Epithelial cell of alveolus of lung (primary cell): ENCODE measurements around the gene AREL1. TPM values are rescaled to one million over a fixed set of nuclear protein-coding genes. Genes with fewer than 3 reads are reported as not detected.

Experiments
- total RNA-seq: library from RNA; depleted of rRNA; stranded (reverse); fragments of >200 nt; gene quantifications from 2 replicates; pipeline ENCODE4 v1.2.1, GENCODE V29; 2015

Gene AREL1, protein sequence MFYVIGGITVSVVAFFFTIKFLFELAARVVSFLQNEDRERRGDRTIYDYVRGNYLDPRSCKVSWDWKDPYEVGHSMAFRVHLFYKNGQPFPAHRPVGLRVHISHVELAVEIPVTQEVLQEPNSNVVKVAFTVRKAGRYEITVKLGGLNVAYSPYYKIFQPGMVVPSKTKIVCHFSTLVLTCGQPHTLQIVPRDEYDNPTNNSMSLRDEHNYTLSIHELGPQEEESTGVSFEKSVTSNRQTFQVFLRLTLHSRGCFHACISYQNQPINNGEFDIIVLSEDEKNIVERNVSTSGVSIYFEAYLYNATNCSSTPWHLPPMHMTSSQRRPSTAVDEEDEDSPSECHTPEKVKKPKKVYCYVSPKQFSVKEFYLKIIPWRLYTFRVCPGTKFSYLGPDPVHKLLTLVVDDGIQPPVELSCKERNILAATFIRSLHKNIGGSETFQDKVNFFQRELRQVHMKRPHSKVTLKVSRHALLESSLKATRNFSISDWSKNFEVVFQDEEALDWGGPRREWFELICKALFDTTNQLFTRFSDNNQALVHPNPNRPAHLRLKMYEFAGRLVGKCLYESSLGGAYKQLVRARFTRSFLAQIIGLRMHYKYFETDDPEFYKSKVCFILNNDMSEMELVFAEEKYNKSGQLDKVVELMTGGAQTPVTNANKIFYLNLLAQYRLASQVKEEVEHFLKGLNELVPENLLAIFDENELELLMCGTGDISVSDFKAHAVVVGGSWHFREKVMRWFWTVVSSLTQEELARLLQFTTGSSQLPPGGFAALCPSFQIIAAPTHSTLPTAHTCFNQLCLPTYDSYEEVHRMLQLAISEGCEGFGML
- total RNA-seq: 27.7 and 38.0 TPM in 2 replicates

DNA sequence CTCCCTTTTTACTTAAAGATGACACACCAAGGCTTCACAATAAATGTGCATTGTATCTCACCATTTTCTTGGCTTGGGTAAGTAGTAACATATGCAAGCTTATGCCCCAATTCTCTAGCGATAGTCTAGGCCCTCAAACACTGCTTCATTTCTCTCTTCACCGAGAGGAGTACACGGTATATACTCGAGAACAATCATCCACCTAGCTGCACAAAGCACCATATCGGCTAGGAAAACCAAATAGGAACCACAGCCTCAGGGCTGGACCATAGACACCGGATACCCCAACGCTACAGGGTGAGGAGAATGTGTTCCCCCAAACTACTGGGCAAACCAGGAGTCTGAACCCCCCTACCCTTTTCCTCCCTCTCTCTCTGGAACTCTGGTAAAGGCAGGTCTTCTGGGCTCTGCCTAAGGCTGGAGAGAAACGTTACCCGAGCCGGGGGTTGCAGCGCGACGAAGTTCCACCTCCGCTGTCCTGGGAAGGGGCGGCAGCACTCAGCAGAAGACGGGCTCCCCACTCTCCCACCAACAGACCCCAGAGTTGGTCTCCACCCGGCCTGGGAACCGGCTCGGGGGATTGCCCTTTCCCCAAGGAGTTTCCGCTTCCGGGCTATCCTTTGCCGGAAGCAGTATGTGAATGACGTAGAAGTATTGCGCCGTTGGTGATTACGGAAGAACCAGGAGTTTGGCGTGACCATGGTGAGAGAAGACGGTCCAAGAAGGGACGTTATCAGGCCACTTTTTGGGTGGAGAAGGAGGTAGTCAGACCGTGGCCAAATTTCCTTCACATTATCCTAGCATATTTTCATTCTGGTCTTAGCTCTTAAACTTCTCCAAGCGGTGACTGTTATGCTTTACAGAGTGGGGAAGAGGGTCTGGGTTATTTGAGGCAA is at the start of gene AREL1, which contains the start of gene FCF1:
AREL1 (minus strand) TSS at position 582 of the 896 bp plus-strand sequence. CDS start 27,465 bp downstream, outside the sequence.
FCF1 (plus strand) TSS at position 646 of the 896 bp plus-strand sequence; CDS start at position 700, 54 bp downstream.

DNA sequence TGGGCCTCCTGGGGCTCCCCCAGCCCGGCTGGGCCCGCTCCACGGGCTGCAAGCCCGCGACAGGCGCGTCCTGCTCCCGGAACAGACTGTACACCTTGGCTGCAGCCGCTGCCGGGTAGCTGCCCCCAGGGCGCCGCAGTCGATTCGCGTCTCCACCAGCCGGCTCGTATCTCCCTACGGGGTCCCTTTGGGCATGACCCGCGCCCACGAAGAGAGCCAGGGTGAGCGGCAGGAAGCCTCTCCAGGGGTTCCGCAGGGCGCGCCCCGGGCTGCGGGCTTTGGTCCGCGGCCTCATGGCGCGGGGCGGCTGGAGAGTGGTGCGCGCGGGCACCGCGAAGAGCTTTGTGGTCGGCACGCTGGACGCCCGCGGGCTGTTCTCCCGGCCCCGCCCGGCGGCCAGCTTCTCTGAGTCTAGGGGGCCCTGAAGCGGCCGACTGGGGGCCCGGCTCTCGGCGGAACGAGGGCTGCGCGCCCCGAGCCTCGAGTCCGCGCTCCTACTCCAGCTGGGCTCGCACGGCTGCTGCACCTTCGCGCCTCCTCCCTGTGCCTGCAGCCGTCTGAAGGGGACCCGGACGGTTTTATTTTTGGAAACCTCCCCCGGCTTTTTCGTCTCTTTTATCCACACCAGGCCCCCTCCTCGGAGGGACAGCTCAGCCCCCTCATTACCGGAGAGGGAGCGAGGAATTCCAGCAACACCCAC is 101.1 kb downstream of the AREL1 start, which contains the start of gene LTBP2:
LTBP2 (minus strand) TSS at position 588 of the 700 bp plus-strand sequence; CDS start at position 295, 293 bp downstream.

Other genes with a start within 250 kb of the AREL1 start
- 435 and 461 TPM in 2 replicates for gene NPC2, start 219.8 kb downstream of the AREL1 start, total RNA-seq
- 24.2 and 28.0 TPM in 2 replicates for gene ISCA2, start 219.3 kb downstream of the AREL1 start, total RNA-seq
- gene LTBP2, start 100.8 kb downstream of the AREL1 start, total RNA-seq: 52.7 and 110 TPM in 2 replicates
- 26.4 and 31.5 TPM in 2 replicates for gene FCF1, start 64 bp upstream of the AREL1 start, total RNA-seq
- gene YLPM1, start 50.2 kb upstream of the AREL1 start, total RNA-seq: 18.5 and 32.3 TPM in 2 replicates
- not detected in 2 replicates for gene PROX2, start 163.1 kb upstream of the AREL1 start, total RNA-seq
- 63.9 and 65.2 TPM in 2 replicates for gene DLST, start 168.8 kb upstream of the AREL1 start, total RNA-seq
- gene RPS6KL1, start 210.2 kb upstream of the AREL1 start, total RNA-seq: 2.1 TPM in 1 of 2 replicates, not detected in the other
- 14.6 and 24.5 TPM in 2 replicates for gene PGF, start 242.5 kb upstream of the AREL1 start, total RNA-seq